HG02884 (cell line): Measurements from ENCODE around the gene TUFT1.
A peak's percentile ranks its signal among the peaks of the same experiment; 100 is the strongest.

Experiments used
- ATAC-seq: cut with Tn5 transposase; IDR thresholded peaks from one replicate; pipeline ENCODE4 v1.9.1; 2021; ENCODE audit warnings: mild to moderate bottlenecking, moderate library complexity; ENCODE audit not compliant: unreplicated experiment

The TUFT1 gene

GRCh38 chr1:151535326-151536271 is 4.5 kb upstream of the TUFT1 start:
- ATAC-seq: no peak

- ATAC-seq: no peak
These were observed 3.6 kb upstream of the TUFT1 start for GRCh38 chr1:151536499-151536898.

GRCh38 chr1:151537112-151537511 is 3.0 kb upstream of the TUFT1 start:
- ATAC-seq: no peak

- peak; percentile 30 for ATAC-seq
These were observed 638 bp upstream of the TUFT1 start for GRCh38 chr1:151539321-151540020.

GRCh38 chr1:151540982-151541377 is 871 bp downstream of the TUFT1 start:
- ATAC-seq: no peak

- ATAC-seq: no peak
These were observed 1.6 kb downstream of the TUFT1 start for GRCh38 chr1:151541752-151542151.

- no peak for ATAC-seq
These were observed 2.6 kb downstream of the TUFT1 start for GRCh38 chr1:151542710-151543129.

- no peak for ATAC-seq
These were observed 5.4 kb downstream of the TUFT1 start for GRCh38 chr1:151545542-151545941.

GRCh38 chr1:151546011-151546925 is 6.2 kb downstream of the TUFT1 start:
- no peak for ATAC-seq

GRCh38 chr1:151547119-151547899 is 7.2 kb downstream of the TUFT1 start:
- no peak for ATAC-seq

GRCh38 chr1:151547900-151548230 is 7.8 kb downstream of the TUFT1 start:
- ATAC-seq: no peak

GRCh38 chr1:151549199-151549598 is 9.1 kb downstream of the TUFT1 start:
- no peak for ATAC-seq

GRCh38 chr1:151553659-151554058 is 13.6 kb downstream of the TUFT1 start:
- ATAC-seq: no peak

GRCh38 chr1:151556052-151556451 is 15.9 kb downstream of the TUFT1 start:
- ATAC-seq: no peak

GRCh38 chr1:151562661-151563060 is 22.6 kb downstream of the TUFT1 start:
- no peak for ATAC-seq

GRCh38 chr1:151563376-151563775 is 23.3 kb downstream of the TUFT1 start:
- no peak for ATAC-seq

- ATAC-seq: no peak
These were observed 25.5 kb downstream of the TUFT1 start for GRCh38 chr1:151565502-151566189.

GRCh38 chr1:151568626-151569088 is 28.5 kb downstream of the TUFT1 start:
- ATAC-seq: no peak

GRCh38 chr1:151570819-151571218 is 30.7 kb downstream of the TUFT1 start:
- ATAC-seq: no peak
